CD4-positive, alpha-beta T cell treated with Interleukin-6 at 100 ng/mL for 8 hours (primary cell): Measurements from ENCODE around the gene PCCA.

Experiments
- DNase-seq: peaks from one replicate; pipeline ENCODE4 v3.0.0-alpha.2; 2020; ENCODE audit warnings: mixed read lengths, low spot score

Gene PCCA

GRCh38 chr13:100428986-100429385, 340.1 kb downstream of the PCCA start:
- DNase-seq: no peak

GRCh38 chr13:100432611-100433010, 343.7 kb downstream of the PCCA start:
- DNase-seq: no peak

GRCh38 chr13:100433475-100433874, 344.6 kb downstream of the PCCA start:
- no peak for DNase-seq

GRCh38 chr13:100434010-100434763, 345.3 kb downstream of the PCCA start:
- no peak for DNase-seq

- DNase-seq: no peak
Observed at GRCh38 chr13:100436099-100436498, 347.2 kb downstream of the PCCA start.

GRCh38 chr13:100438059-100438788, 349.3 kb downstream of the PCCA start:
- no peak for DNase-seq

GRCh38 chr13:100439247-100439970, 350.5 kb downstream of the PCCA start:
- no peak for DNase-seq

GRCh38 chr13:100440751-100441425, 352.0 kb downstream of the PCCA start:
- DNase-seq: no peak

- no peak for DNase-seq
Observed at GRCh38 chr13:100442095-100442832, 353.4 kb downstream of the PCCA start.

GRCh38 chr13:100443278-100443997, 354.5 kb downstream of the PCCA start:
- no peak for DNase-seq

GRCh38 chr13:100443998-100444328, 355.1 kb downstream of the PCCA start:
- no peak for DNase-seq

- no peak for DNase-seq
Observed at GRCh38 chr13:100447831-100448230, 358.9 kb downstream of the PCCA start.

GRCh38 chr13:100451923-100452322, 363.0 kb downstream of the PCCA start:
- DNase-seq: no peak

GRCh38 chr13:100454876-100455275, 366.0 kb downstream of the PCCA start:
- DNase-seq: no peak

- DNase-seq: no peak
Observed at GRCh38 chr13:100458673-100459072, 369.8 kb downstream of the PCCA start.

GRCh38 chr13:100459747-100460146, 370.9 kb downstream of the PCCA start:
- no peak for DNase-seq

- no peak for DNase-seq
Observed at GRCh38 chr13:100460266-100460665, 371.4 kb downstream of the PCCA start.

GRCh38 chr13:100460791-100461190, 371.9 kb downstream of the PCCA start:
- DNase-seq: no peak

GRCh38 chr13:100461309-100462030, 372.6 kb downstream of the PCCA start:
- DNase-seq: no peak

- no peak for DNase-seq
Observed at GRCh38 chr13:100464006-100464405, 375.1 kb downstream of the PCCA start.
